Neural progenitor cell (in vitro differentiated cells): ENCODE results near the gene L3MBTL3.

Experiments
- CTCF ChIP-seq: fragments of 200-600 bp; sonication (generic); IDR thresholded peaks from 2 replicates; pipeline ENCODE4 v1.5.1; 2017; ENCODE audit warnings: antibody characterized with exemption, mild to moderate bottlenecking
- EZH2 ChIP-seq: fragments of 200-600 bp; sonication (generic); IDR thresholded peaks from 2 replicates; pipeline ENCODE4 v1.6.1; 2017; ENCODE audit warnings: antibody characterized with exemption, mild to moderate bottlenecking, moderate library complexity
- EZH2phosphoT487 ChIP-seq: fragments of 200-600 bp; sonication (generic); IDR thresholded peaks from 2 replicates; pipeline ENCODE4 v1.6.1; 2017; ENCODE audit warnings: antibody characterized with exemption

- TF ChIP-seq CTCF (no peak), EZH2phosphoT487 (no peak), EZH2 (no peak)
Measured at GRCh38 chr6:130070326-130070725, 51.9 kb downstream of the L3MBTL3 start.
